AG08396 (cell line): ENCODE data around the gene NELFB.

Source experiments
- DNase-seq: peaks from one replicate; pipeline ENCODE4 v3.0.0; 2012; ENCODE audit warnings: low spot score, mixed read lengths

NELFB gene

GRCh38 chr9:137303151-137303892, 48.2 kb downstream of the NELFB start:
- DNase-seq = no peak

GRCh38 chr9:137303893-137304382, 48.8 kb downstream of the NELFB start:
- no peak for DNase-seq

GRCh38 chr9:137304383-137305059, 49.4 kb downstream of the NELFB start:
- DNase-seq = no peak

GRCh38 chr9:137305060-137305797, 50.1 kb downstream of the NELFB start:
- DNase-seq = peak; percentile 79

- DNase-seq = no peak
These were observed 50.6 kb downstream of the NELFB start for GRCh38 chr9:137305798-137306065.

- DNase-seq = no peak
These were observed 51.1 kb downstream of the NELFB start for GRCh38 chr9:137306066-137306849.

- DNase-seq = no peak
These were observed 51.7 kb downstream of the NELFB start for GRCh38 chr9:137306850-137307254.

GRCh38 chr9:137307255-137308056, 52.3 kb downstream of the NELFB start:
- no peak for DNase-seq

- DNase-seq = no peak
These were observed 53.0 kb downstream of the NELFB start for GRCh38 chr9:137308057-137308619.

- peak; percentile 5 for DNase-seq
These were observed 54.5 kb downstream of the NELFB start for GRCh38 chr9:137309368-137310188.

GRCh38 chr9:137310189-137311052, 55.3 kb downstream of the NELFB start:
- DNase-seq = peak; percentile 8

GRCh38 chr9:137311171-137311985, 56.3 kb downstream of the NELFB start:
- peak; percentile 38 for DNase-seq

GRCh38 chr9:137311986-137312851, 57.1 kb downstream of the NELFB start:
- peak; percentile 37 for DNase-seq

- peak; percentile 12 for DNase-seq
These were observed 57.8 kb downstream of the NELFB start for GRCh38 chr9:137312852-137313325.

- peak; percentile 26 for DNase-seq
These were observed 58.3 kb downstream of the NELFB start for GRCh38 chr9:137313326-137313936.

- peak; percentile 8 for DNase-seq
These were observed 58.9 kb downstream of the NELFB start for GRCh38 chr9:137313956-137314560.
